ENCODE measurements around the gene G2E3. TPM values are rescaled to one million over a fixed set of nuclear protein-coding genes. Genes with fewer than 3 reads are reported as not detected.

G2E3 gene
- 10 to 100 TPM; 10.3 to 11.9 TPM for total RNA-seq

DNA sequence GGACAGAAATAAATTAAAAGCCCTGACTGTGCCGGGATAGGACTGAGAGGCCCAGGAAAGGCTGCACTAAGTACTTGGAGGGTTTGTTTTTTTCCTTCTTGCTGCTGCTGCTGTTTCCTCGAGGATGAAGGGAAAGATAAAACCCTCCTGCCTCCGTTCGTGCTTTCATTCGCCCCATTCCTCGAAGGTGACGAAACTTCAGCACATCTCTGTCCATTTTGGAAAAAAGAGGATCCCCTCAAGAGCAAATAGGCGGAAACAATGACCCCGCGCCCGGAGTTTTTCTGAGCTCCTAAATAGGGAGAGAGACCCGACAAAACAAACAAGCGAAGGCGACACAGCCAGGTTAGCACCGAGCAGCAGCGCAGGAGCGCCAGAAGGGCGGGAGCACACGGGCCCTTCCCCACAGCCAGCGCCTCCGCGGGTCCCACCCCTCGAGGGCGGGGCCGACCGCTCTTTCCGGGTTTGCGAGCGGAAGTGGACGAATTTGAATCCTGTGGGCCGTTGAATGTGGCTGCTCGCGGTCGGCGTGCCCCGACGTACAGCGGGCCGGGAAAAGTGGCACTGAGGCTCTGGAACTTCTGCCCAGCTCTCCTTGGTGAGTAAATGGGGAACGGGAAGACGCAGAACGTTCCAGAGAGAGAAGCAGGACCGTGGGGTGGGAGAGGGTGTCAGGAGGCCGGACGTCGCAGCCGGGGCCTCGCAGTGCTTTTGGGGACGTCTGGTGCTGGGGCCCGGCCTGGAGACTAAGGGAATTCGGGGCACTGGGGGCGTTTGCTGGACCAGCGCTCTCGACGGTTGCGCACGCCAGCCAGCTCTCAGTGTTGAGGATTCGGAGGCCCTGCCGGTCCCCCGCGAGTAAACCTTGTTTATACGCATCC is at the start of gene G2E3:
Gene G2E3 (plus strand): TSS at position 484 of the 881 bp plus-strand sequence. CDS start 21,922 bp downstream, outside the sequence.
- DNase-seq (ENCODE audit: low spot score) (peak; percentile 12), ATAC-seq (ENCODE audit: insufficient number of reproducible peaks, low FRiP score, low read depth) (peak; percentile 87)
- peak within 1 kb of the TSS; percentile 75 to 82 for H3K27ac ChIP-seq
- no peaks in the 10 kb centered on the region for H3K36me3 ChIP-seq
- no peak for TF ChIP-seq CTCF (IDR thresholded peaks at IDR 0.05)
- no peaks in the 10 kb centered on the region for H3K9me3 ChIP-seq
- peak within 1 kb of the TSS; percentile 98 for H3K4me3 ChIP-seq
- no peaks in the 10 kb centered on the region for H3K27me3 ChIP-seq (replicated peaks; ENCODE audit: insufficient read depth)
- peaks cover 10 to 24% of the 10 kb centered on the region in 2 donors for H3K4me1 ChIP-seq (ENCODE audit: control insufficient read depth in 1 of 2, low read depth in 2 of 2)

- DNase-seq (ENCODE audit: low spot score) (no peak), ATAC-seq (ENCODE audit: insufficient number of reproducible peaks, low FRiP score, low read depth) (no peak)
- H3K27me3 ChIP-seq (replicated peaks; ENCODE audit: insufficient read depth): no peaks in the 10 kb centered on the region
- H3K4me1 ChIP-seq (ENCODE audit: control insufficient read depth in 1 of 2, low read depth in 2 of 2): no peaks in the 10 kb centered on the region
- TF ChIP-seq CTCF (IDR thresholded peaks at IDR 0.05): no peak
- no peaks in the 10 kb centered on the region for H3K9me3 ChIP-seq
- H3K36me3 ChIP-seq: no peaks in the 10 kb centered on the region
- no peak overlapping the region for H3K27ac ChIP-seq
- H3K4me3 ChIP-seq: no peak overlapping the region
Measured at GRCh38 chr14:30517737-30518136, 41.2 kb upstream of the G2E3 start.

GRCh38 chr14:30518867-30519560 is 39.9 kb upstream of the G2E3 start:
- TF ChIP-seq CTCF (IDR thresholded peaks at IDR 0.05): no peak
- Histone ChIP-seq H3K4me3 (no peak overlapping the region), H3K36me3 (no peaks in the 10 kb centered on the region), H3K4me1 (ENCODE audit: control insufficient read depth in 1 of 2, low read depth in 2 of 2) (no peaks in the 10 kb centered on the region), H3K9me3 (no peaks in the 10 kb centered on the region), H3K27ac (no peak overlapping the region), H3K27me3 (replicated peaks; ENCODE audit: insufficient read depth) (no peaks in the 10 kb centered on the region)
- DNase-seq (ENCODE audit: low spot score) (no peak), ATAC-seq (ENCODE audit: insufficient number of reproducible peaks, low FRiP score, low read depth) (no peak)

GRCh38 chr14:30519961-30520360 is 39.0 kb upstream of the G2E3 start:
- H3K27ac ChIP-seq: no peak overlapping the region
- no peaks in the 10 kb centered on the region for H3K4me1 ChIP-seq (ENCODE audit: control insufficient read depth in 1 of 2, low read depth in 2 of 2)
- no peak for DNase-seq (ENCODE audit: low spot score)
- no peak overlapping the region for H3K4me3 ChIP-seq
- ATAC-seq (ENCODE audit: insufficient number of reproducible peaks, low FRiP score, low read depth): no peak
- H3K27me3 ChIP-seq (replicated peaks; ENCODE audit: insufficient read depth): no peaks in the 10 kb centered on the region
- no peaks in the 10 kb centered on the region for H3K36me3 ChIP-seq
- H3K9me3 ChIP-seq: no peaks in the 10 kb centered on the region
- TF ChIP-seq CTCF (IDR thresholded peaks at IDR 0.05): no peak

DNA sequence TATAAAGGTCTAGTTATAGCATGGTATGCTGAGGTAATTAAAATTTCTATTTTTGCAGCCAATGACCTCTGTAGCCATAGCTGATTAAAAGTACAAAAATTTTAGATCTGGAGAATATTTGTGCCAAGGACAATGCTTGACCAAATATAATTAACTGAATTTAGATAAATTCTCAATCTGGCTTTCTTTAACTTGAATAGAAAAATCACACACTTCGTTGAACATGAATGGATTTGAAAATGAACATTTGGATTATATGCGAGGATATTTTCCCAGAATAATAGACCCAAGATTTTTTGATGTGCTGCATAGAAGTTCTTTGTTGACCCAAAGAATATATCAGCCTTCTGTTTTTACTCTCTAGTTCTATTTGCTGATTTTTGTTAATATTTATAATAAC is 38.4 kb upstream of the G2E3 start:
- Histone ChIP-seq H3K4me3 (no peak overlapping the region), H3K9me3 (no peaks in the 10 kb centered on the region), H3K4me1 (ENCODE audit: control insufficient read depth in 1 of 2, low read depth in 2 of 2) (no peaks in the 10 kb centered on the region), H3K27ac (no peak overlapping the region), H3K27me3 (replicated peaks; ENCODE audit: insufficient read depth) (no peaks in the 10 kb centered on the region), H3K36me3 (no peaks in the 10 kb centered on the region)
- ATAC-seq (ENCODE audit: insufficient number of reproducible peaks, low FRiP score, low read depth): no peak
- no peak for TF ChIP-seq CTCF (IDR thresholded peaks at IDR 0.05)
- no peak for DNase-seq (ENCODE audit: low spot score)

Measured in thoracic aorta (tissue), 2 donors.